Activated T-helper 1 cell treated with Interleukin-2 at 50 U/mL for 16 hours (primary cell): Measurements from ENCODE around the gene RETREG2.
A peak's percentile ranks its signal among the peaks of the same experiment; 100 is the strongest.

Source experiments
- DNase-seq: peaks from one replicate; pipeline ENCODE4 v3.0.0-alpha.2; 2020; ENCODE audit warnings: low read depth

The RETREG2 gene

DNA sequence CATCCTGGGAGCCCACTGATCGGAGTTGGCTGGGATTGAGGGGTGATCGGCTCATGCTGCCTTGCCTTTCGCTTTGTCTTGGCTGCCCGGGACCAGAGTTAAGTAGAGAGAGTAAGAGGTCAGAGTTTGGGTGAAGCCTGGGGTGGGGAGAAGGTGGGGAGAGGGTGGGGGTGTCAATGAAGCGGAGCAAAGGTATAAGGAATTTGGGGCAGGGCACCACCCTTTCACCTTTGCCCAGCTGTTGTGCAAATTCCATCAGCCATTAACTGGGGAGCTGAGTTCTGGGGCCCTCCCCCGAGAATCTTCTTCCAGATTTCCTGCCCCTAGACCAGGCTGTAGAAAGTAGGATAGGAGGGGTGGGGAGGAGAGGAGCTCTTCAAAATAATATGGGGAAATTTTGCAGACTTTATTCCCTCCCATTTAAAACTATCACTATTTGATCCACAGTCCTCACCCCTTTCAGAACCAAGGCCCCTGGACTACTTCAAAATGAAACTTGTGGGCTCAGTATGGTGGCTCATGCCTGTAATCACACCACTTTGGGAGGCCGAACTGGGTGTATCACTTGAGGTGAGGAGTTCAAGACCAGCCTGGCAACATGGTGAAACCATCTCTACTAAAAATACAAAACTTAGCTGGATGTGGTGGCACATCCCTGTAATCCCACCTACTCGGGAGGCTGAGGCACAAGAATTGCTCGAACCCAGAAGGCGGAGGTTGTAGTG is 8.0 kb upstream of the RETREG2 start, which contains the start of gene SLC23A3:
Gene SLC23A3 (minus strand): TSS at position 100 of the 725 bp plus-strand sequence. CDS start 45 bp downstream, at position 55.
- DNase-seq, result no peak

DNA sequence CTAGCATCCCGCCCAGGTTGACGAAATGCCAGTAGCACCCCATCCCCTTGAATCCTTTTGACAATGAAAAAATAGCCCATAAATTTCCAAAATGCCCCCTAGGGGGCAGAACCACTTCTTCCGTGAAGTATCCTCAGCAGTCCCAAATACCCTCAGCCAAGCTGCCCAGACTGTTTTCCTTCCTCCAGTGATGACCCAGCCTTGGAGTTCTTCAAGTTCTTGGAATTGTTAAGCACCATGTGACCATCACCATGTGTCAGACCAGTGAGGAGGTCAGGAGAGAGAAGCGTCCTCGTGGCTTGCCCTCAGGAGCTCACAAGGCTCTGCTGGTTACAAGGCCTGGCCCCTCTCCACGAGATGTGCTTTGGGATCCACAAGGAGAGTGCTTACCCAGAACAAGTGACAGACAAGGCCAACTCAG is 6.8 kb upstream of the RETREG2 start:
- DNase-seq, result no peak

- no peak for DNase-seq
Observed at GRCh38 chr2:219172231-219173154, 5.6 kb upstream of the RETREG2 start.

GRCh38 chr2:219173176-219173575 is 4.9 kb upstream of the RETREG2 start:
- no peak for DNase-seq

- no peak for DNase-seq
Observed at GRCh38 chr2:219174146-219174545, 3.9 kb upstream of the RETREG2 start.

DNA sequence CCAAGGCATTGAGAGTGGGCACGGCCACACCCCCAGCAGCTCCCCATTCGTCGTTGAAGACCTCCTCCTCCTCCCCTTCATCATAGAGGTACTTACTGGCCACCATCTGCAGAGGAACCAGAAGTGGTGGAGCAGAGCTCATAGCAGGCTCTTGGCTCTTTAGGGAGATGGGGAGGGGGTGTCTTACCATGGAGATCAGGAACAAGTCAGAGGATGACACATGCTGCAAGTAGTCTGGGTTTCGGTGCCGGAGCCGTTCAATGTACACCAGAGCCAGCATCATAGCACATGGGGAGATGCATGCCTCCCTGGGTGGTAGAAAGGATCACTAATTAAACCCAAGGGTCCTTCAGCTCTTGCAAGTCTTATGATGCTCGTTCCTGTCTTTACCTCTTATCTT is 3.3 kb upstream of the RETREG2 start:
- no peak for DNase-seq

GRCh38 chr2:219175486-219175885 is 2.6 kb upstream of the RETREG2 start:
- no peak for DNase-seq

DNA sequence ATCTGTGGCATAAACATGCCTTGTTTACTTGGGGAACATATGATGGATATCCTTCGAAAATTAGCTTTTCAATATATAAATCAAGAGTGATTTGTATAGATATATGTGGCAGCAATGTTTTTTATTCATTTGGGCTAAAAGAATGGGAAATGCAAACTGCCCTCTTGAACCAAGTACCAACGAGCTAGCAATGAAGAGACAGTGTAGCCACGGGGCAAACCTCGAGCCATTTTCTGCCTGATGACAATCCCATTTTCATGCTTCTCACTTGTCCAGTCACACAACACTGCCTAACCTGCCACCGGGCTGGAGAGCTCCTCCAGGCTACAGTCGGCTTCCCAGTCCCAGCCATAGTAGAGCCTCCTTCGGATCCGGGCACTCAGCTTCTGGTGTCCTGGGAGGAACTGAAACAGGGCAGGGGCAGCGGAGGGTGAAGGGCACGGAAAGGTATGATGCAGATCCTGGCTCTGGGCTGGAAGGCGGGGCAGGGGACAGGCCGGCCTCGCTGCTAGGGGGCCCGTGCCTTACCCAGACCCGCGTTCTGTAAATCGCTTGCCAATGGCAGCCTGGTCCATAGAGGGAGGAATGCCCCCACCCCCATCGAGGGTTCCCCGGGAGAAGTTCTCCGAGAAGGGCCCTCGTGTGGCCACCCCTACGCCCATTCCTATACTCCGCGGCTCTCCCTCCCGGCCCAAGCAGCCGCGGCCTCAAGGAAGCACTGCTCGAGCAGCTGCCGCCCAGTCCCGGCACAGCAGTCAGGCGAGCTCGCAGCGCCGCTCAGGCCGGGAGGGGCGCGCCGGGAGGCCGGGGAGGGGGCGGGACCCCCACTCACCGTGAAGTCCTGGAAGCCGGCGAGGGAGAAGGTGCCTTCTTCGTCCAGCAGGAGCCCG is 1.9 kb upstream of the RETREG2 start:
- no peak for DNase-seq

GRCh38 chr2:219176818-219177551 is 1.1 kb upstream of the RETREG2 start, which contains the start of gene CNPPD1:
Gene CNPPD1, minus strand, starts transcription at chr2:219176925. Its CDS starts 97 bp downstream, at chr2:219176828.
- peak; percentile 88 for DNase-seq

DNA sequence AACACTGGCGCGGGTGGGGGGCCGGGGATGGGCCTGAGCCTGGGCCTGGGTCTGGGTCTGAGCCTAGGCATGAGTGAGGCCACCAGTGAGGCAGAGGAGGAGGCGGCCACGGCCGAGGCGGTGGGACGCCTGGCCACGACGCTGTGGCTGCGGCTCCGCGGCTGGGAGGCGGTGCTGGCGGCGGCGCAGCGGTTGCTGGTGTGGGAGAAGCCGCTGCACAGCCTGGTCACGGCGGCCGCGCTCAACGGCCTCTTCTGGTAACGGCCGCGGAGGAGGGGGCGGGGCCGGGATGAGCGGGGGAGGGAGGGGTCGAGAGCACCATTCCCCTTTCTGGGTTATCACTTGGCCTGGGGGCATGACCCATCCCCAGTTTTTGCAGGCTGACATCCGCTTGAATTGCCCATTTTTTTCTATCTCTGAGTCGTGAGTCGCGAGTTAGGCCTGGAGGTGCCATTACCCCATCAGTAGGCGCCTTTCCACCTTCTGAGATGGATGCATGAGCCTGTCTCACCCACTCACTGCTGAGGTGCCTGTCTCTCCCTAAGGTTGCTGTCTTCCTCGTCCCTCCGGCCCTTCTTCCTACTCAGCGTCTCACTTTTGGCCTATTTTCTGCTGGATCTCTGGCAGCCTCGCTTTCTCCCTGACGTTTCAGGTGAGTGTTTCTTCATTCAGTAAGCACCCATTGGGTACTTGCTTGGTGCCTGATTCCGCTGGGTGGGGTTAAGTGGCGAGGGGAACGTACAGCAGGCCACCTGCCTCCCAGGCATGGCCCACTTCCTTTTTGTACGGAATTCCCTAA is 501 bp downstream of the RETREG2 start:
- DNase-seq, result peak; percentile 27

DNA sequence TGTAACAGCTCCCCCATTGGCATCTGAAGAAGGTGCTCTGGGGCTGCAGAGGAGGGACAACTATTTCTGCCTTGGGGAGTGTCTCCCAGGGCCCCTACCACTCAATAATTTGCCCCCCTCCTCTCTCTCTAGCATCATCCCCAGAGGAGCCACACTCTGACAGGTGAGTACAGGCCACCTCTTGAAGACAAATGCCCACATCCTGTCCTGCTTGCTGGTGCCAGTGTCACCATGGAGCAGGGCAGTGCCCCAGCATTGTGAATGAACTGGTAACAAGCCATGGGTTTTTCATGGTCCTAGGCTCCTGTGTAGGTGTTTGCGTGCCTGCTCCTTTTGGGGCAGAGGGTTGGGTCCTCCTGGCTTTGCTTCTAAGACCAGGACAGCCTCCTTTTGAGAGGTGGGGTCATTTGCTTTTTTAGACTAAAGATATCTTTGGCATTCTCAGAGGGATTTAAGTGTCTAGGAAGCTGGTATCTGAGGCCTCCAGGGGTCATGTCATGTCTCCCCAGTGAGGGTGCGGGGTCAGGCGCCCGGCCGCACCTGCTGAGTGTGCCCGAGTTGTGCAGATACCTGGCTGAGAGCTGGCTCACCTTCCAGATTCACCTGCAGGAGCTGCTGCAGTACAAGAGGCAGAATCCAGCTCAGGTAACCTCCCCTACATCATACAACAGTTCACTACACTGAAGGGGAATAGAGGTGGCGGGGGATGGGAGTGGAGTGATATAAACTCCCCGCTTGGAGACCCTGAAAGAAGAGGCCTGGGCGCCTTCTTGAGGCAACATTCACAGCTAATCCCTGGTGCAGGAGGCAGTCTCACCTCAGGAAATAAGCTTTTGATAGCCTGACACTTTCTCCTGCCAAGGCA is 1.8 kb downstream of the RETREG2 start:
- no peak for DNase-seq

GRCh38 chr2:219180961-219181360 is 2.9 kb downstream of the RETREG2 start:
- DNase-seq, result no peak

DNA sequence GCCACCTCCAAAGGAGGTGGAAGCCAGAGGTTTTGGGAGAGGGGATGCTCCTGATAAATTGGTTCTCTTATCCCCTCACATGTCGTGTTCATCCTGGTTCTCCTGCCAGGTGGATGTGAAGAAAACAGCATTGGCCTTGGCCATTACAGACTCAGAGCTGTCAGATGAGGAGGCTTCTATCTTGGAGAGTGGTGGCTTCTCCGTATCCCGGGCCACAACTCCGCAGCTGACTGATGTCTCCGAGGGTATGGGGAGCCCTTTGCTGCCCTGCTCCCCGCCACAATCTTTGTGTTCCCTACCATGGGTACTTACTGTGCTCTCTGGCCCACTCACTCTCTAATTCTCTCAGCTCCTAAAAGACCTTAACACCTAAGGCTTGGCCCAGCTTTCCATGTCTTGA is 3.5 kb downstream of the RETREG2 start:
- DNase-seq, result no peak

DNA sequence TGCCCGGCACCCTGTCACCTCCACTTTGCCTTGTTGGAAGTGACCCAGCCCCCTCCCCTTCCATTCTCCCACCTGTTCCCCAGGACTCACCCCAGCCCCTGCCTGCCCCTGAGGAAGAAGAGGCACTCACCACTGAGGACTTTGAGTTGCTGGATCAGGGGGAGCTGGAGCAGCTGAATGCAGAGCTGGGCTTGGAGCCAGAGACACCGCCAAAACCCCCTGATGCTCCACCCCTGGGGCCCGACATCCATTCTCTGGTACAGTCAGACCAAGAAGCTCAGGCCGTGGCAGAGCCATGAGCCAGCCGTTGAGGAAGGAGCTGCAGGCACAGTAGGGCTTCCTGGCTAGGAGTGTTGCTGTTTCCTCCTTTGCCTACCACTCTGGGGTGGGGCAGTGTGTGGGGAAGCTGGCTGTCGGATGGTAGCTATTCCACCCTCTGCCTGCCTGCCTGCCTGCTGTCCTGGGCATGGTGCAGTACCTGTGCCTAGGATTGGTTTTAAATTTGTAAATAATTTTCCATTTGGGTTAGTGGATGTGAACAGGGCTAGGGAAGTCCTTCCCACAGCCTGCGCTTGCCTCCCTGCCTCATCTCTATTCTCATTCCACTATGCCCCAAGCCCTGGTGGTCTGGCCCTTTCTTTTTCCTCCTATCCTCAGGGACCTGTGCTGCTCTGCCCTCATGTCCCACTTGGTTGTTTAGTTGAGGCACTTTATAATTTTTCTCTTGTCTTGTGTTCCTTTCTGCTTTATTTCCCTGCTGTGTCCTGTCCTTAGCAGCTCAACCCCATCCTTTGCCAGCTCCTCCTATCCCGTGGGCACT is 4.5 kb downstream of the RETREG2 start:
- DNase-seq, result no peak

GRCh38 chr2:219183151-219183772 is 5.2 kb downstream of the RETREG2 start:
- no peak for DNase-seq

- no peak for DNase-seq
Observed at GRCh38 chr2:219184121-219184520, 6.0 kb downstream of the RETREG2 start.

DNA sequence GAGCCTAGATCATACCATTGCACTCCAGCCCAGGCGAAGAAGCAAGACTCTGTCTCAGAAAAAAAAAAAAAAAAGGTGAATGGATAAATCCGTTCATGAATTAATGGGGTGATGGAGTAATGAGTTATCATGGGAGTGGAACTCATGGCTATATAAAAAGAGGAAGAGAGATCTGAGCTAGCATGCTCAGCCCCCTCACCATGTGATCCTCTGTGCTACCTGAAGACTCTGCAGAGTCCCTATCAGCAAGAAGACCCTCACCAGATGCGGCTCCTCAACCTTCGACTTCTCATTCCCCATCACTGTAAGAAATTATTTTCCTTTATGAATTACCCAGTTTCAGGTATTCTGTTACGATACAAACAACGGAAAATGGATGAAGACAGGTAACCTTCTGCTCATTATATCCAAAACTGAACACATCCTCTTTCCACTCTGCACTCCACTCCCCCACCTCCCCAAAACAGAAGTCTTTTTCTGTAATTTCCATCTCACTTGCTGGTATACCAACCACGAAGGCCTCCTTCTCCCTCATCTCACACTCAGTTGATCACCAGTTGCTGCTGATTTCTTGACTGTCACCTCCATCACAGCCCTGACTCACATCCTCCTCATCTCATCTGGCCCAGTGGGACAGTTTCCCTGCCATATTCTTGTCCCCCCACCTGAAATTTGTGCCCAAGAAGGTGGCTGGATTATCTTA is 8.8 kb downstream of the RETREG2 start:
- no peak for DNase-seq
